MG63 (cell line): Measurements from ENCODE around the gene UBE2N. TPM values are rescaled to one million over a fixed set of nuclear protein-coding genes. Genes with fewer than 3 reads are reported as not detected.
"Not testable (repeated sequence)": the region's sequence is repeated elsewhere in the genome, so short reads cannot be mapped to it uniquely, and the experiment has no call there.

ENCODE experiments used
- DNase-seq: peaks from one replicate; pipeline ENCODE4 v3.0.0-alpha.2; 2020
- H3K27me3 ChIP-seq: fragments of 250-450 bp; sonication (Bioruptor Pico); 2 replicates; pipeline ENCODE4 v1.5.1; 2020; ENCODE audit warnings: mild to moderate bottlenecking, moderate library complexity
- H3K36me3 ChIP-seq: fragments of 250-450 bp; sonication (Bioruptor Pico); 2 replicates; pipeline ENCODE4 v1.5.1; 2020; ENCODE audit warnings: mild to moderate bottlenecking, moderate library complexity
- H3K4me3 ChIP-seq: fragments of 250-450 bp; sonication (Bioruptor Pico); 2 replicates; pipeline ENCODE4 v1.5.1; 2020; ENCODE audit warnings: mild to moderate bottlenecking, moderate library complexity
- H3K9me3 ChIP-seq: fragments of 250-450 bp; sonication (Bioruptor Pico); 2 replicates; pipeline ENCODE4 v1.5.1; 2020; ENCODE audit warnings: mild to moderate bottlenecking, moderate library complexity
- total RNA-seq: library from RNA; depleted of rRNA; stranded (reverse); fragments of >200 nt; shearing (Covaris generic); gene quantifications from 2 replicates; pipeline ENCODE4 v1.2.3, GENCODE V29; 2014; ENCODE audit warnings: low replicate concordance

UBE2N gene
- total RNA-seq, 1 experiment from 2014 or later = 115 TPM

DNA sequence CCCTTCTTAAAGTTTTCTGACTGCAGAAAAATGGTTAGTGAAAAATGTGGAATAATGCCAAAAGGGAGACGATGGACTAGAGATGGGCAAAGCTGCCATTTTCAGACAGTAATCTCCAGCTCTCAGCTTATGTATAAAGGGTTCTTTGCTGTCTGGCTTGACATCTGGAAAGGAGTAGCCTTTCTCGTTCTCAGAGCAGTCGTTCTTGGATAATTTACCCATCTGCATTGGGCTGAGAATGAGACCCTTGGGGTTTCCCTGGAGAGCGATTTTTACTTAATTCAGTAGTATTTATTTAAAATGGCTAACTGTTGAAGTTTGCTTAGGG, 62.8 kb downstream of the UBE2N start:
- Histone ChIP-seq H3K36me3 (peaks cover 18% of the 10 kb centered on the region), H3K4me3 (peak overlapping the region; percentile 95), H3K9me3 (no peaks in the 10 kb centered on the region), H3K27me3 (no peaks in the 10 kb centered on the region)
- DNase-seq = no peak

DNA sequence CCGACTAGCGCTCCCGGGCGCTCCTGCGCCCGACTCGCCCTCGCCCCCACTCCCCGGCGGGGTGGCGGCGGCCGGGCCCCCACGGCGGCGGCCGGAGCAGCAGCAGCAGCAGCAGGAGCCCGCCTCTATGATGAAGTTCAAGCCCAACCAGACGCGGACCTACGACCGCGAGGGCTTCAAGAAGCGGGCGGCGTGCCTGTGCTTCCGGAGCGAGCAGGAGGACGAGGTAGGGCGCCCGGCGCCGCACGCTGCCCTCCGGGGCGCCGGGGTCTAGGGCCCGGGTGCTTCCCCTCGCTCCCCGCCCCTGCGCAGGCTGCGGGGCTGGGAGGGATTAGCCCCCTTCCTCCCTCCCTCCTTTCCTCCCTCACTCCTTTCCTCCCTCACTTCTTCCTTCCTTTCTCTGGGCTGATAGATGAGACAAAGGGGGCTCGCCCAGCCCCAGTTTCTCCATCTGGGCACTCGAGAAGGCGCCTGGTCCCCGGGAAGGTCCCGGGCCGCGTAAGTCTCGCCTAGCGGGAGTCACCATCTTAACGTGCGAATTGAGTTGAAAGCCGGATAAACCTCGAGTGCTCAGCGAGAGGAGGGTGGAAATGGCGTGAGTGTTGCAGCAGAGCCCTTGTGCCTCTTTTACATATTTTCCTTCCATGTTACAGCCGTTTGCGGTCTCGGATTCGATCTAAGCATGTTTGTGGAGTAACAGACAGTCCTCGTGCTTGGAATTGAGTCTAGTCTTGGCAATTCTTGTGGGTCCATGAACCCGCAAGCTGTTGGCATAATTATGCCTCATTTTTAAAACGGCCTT, 63.4 kb downstream of the UBE2N start:
- peak overlapping the region; percentile 95 for H3K4me3 ChIP-seq
- DNase-seq = peak; percentile 48
- H3K9me3 ChIP-seq, H3K27me3 ChIP-seq: not testable (repeated sequence)
- peaks cover 13% of the 10 kb centered on the region for H3K36me3 ChIP-seq

GRCh38 chr12:93377252-93378195, 64.2 kb downstream of the UBE2N start, which contains the start of gene NUDT4:
TSS of gene NUDT4 (plus strand) at chr12:93377925. CDS start at chr12:93378323, 398 bp downstream.
- no peaks in the 10 kb centered on the region for H3K27me3 ChIP-seq
- DNase-seq = peak; percentile 95
- H3K9me3 ChIP-seq = no peaks in the 10 kb centered on the region
- peak within 1 kb of the TSS; percentile 95 for H3K4me3 ChIP-seq
- peaks cover 12% of the 10 kb centered on the region for H3K36me3 ChIP-seq

DNA sequence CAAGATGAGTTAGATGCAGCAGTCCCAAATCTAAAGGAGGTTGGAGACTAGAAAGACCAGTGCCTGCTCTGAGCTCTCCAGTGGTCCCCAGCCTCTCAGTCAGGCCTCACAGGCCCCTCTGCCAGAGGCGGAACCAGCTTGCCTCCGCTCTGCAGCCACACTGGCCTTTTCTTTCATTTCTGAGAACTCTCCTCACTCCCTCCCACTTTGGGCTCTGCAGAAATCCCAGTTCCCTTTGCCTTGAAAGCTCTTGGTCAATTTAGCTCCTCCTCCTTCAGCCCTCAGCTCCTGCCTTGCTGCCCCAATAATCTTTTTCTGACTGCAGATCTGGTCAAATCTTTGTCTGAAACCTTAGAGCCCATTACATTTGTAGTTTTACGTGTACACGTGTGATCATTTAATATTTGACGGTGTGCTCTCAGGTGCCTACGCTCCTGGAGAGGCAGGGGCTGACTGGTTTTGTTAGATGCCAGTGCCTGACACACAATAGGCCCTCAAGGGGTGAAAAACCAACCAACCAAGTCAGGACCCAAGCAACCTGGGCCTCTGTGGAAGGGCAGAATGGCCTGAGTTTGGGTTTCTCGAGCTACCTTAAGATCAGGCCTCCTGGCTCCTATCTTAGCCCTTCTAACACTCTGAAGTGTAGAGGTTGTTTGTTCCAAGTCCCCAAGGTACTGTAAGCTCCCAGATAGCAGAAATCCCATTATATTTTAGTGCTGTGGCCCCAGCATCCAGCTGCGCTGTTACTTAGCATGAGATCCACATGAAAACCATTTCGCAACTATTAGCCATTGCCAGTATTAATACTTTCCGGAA, 65.1 kb downstream of the UBE2N start:
- no peaks in the 10 kb centered on the region for H3K9me3 ChIP-seq
- H3K27me3 ChIP-seq = no peaks in the 10 kb centered on the region
- peaks cover 11% of the 10 kb centered on the region for H3K36me3 ChIP-seq
- H3K4me3 ChIP-seq = no peak overlapping the region
- no peak for DNase-seq

DNA sequence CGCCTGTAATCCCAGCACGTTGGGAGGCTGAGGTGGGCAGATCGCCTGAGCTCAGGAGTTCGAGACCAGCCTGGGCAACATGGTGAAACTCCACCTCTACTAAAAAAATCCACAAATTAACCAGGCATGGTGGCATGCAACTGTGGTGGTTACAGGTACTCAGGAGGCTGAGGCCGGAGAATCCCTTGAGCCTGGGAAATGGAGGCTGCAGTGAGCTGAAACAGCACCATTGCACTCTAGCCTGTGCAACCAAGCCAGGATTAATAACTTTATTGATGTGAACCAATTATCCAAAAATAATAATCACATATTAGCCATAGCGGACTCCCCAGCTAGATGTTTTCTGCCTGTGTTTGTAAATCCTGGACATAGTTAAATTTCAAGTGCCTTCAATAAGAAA, 65.8 kb downstream of the UBE2N start:
- Histone ChIP-seq H3K36me3 (peaks cover 5% of the 10 kb centered on the region; the same call in 1 of the 2 replicates), H3K9me3 (no peaks in the 10 kb centered on the region), H3K4me3 (no peak overlapping the region), H3K27me3 (no peaks in the 10 kb centered on the region)
- no peak for DNase-seq

DNA sequence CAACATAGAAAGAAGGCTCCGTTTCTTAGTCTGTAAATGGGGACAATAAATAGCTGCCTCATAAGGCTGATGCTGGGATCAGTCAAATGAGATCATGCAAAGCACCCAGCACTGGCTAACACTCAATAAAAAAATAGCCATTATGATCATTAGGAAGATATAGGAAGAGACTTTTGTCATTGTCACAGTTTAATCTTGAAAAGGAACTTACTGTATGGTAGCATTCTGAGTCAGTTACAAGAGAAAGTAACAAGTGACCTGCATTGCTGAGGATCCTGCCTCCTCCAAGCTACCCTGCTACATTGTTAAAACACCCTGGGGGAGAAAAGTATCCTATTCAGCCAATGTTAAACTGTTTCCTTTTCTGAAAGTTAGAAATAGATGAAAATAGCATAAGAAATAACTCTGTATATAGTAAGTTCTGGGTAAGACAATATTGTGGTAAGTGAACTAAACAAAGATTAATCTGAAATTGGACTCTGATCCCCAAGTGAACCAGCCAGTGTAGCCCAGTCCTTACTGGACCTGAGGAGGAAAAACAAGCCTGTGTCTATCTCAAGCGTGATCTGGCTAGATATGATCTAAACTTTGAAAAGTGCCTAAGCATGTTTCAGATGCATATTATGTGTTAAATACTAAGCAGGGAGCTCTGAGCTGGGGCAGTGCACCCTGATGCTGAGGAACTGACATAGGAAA, 67.6 kb downstream of the UBE2N start:
- Histone ChIP-seq H3K9me3 (no peaks in the 10 kb centered on the region), H3K4me3 (no peak overlapping the region), H3K27me3 (no peaks in the 10 kb centered on the region), H3K36me3 (no peaks in the 10 kb centered on the region)
- no peak for DNase-seq

- H3K4me3 ChIP-seq = no peak overlapping the region
- H3K27me3 ChIP-seq = no peaks in the 10 kb centered on the region
- H3K36me3 ChIP-seq = no peaks in the 10 kb centered on the region
- H3K9me3 ChIP-seq = no peaks in the 10 kb centered on the region
- DNase-seq = no peak
Observed at GRCh38 chr12:93370947-93371346, 70.8 kb downstream of the UBE2N start.

DNA sequence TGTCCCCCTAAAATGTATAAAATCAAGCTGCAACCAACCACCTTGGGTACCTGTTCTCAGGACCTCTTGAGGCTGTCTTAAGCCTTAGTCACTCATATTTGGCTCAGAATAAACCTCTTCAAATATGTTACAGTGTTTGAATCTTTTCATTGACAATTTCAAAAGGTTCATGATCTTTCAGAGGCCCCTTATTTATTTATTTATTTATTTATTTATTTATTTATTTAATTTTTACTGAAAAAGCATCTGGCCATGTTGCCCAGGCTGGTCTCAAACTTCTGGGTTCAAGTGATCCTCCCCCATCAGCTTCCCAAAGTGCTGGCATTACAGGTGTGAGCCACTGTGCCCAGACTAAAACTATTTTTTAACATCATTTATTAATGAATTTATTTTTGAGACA, 72.2 kb downstream of the UBE2N start:
- H3K36me3 ChIP-seq = no peaks in the 10 kb centered on the region

GRCh38 chr12:93368766-93369165, 73.0 kb downstream of the UBE2N start:
- Histone ChIP-seq H3K4me3 (no peak overlapping the region), H3K27me3 (no peaks in the 10 kb centered on the region)

More for the DNA sequence above, 72.2 kb downstream of the UBE2N start:
- Histone ChIP-seq H3K27me3 (no peaks in the 10 kb centered on the region), H3K9me3 (no peaks in the 10 kb centered on the region), H3K4me3 (no peak overlapping the region)
- DNase-seq = no peak

GRCh38 chr12:93366422-93366821, 75.3 kb downstream of the UBE2N start:
- no peaks in the 10 kb centered on the region for H3K27me3 ChIP-seq
- no peak for DNase-seq
- H3K9me3 ChIP-seq = no peaks in the 10 kb centered on the region
- no peak overlapping the region for H3K4me3 ChIP-seq
- no peaks in the 10 kb centered on the region for H3K36me3 ChIP-seq

More at GRCh38 chr12:93368766-93369165, 73.0 kb downstream of the UBE2N start:
- no peak for DNase-seq
- Histone ChIP-seq H3K36me3 (no peaks in the 10 kb centered on the region), H3K9me3 (no peaks in the 10 kb centered on the region)

- H3K9me3 ChIP-seq = no peaks in the 10 kb centered on the region
- no peak for DNase-seq
- no peak overlapping the region for H3K4me3 ChIP-seq
- H3K27me3 ChIP-seq = no peaks in the 10 kb centered on the region
- no peaks in the 10 kb centered on the region for H3K36me3 ChIP-seq
Observed at GRCh38 chr12:93365616-93366405, 75.9 kb downstream of the UBE2N start.

GRCh38 chr12:93363841-93364297, 77.9 kb downstream of the UBE2N start:
- Histone ChIP-seq H3K9me3 (no peaks in the 10 kb centered on the region), H3K4me3 (no peak overlapping the region), H3K36me3 (no peaks in the 10 kb centered on the region), H3K27me3 (no peaks in the 10 kb centered on the region)
- no peak for DNase-seq

DNA sequence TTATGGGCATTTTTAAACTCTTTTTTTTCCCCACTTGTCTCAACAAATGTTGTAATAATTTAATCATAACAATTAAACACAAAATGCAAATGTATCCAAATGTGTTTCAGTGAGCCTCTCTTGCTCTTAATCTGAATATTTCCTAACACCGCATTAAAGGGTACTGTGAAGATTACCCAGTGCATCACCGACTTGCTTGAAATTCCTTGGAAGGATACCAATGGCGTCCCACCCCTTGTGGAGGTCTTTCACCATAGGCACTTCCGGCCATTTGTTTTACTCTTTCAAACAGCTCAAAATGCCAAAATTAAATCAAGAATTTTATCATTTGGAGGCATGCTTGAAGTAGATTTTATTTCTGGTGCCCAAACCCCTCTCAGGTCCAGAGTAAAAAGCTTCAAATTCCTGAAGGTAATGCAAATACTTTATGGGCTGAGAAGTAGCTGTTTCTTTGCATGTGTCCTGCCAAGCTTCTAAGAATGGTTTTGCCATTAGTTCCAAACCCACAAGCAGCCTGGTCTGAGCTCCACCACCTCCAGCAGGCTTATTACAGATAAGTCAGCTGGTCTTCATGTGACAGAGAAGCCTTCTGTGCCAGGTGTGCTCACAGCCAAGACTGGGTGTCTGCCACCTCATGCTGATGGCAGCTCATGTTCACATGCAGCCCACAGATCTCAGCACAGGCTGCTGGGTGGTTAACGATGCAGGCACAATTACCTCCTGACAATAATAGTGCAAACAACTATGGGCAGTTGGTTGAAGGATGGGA, 80.4 kb downstream of the UBE2N start:
- Histone ChIP-seq H3K36me3 (no peaks in the 10 kb centered on the region), H3K9me3 (no peaks in the 10 kb centered on the region), H3K4me3 (no peak overlapping the region), H3K27me3 (no peaks in the 10 kb centered on the region)
- peak; percentile 85 for DNase-seq

DNA sequence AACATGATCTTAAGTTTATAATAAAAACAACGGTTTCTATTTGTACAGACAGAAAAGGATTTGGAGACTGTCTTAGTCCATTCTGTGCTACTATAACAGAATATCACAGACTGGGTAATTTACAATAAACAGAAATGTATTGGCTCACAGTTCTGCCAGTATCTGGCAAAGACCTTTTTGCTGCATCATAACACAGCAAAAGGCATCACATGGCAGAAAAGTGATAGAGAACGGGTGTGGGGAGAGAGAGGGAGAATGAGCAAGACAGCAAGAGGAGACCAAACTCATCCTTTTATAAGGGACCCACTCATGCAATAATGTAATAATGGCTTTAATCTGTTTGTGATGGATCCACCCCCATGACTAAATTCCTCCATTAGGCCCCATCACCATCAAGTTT, 81.1 kb downstream of the UBE2N start:
- no peaks in the 10 kb centered on the region for H3K9me3 ChIP-seq
- H3K27me3 ChIP-seq = no peaks in the 10 kb centered on the region
- H3K36me3 ChIP-seq = no peaks in the 10 kb centered on the region
- DNase-seq = no peak
- H3K4me3 ChIP-seq = no peak overlapping the region

GRCh38 chr12:93358821-93359220, 82.9 kb downstream of the UBE2N start:
- DNase-seq = no peak
- no peaks in the 10 kb centered on the region for H3K27me3 ChIP-seq
- H3K36me3 ChIP-seq = no peaks in the 10 kb centered on the region
- no peaks in the 10 kb centered on the region for H3K9me3 ChIP-seq
- no peak overlapping the region for H3K4me3 ChIP-seq
